Measurements from ENCODE around the gene SNX7.

Gene SNX7

GRCh38 chr1:98781906-98782305 is 120.4 kb downstream of the SNX7 start:
- no peak for DNase-seq

GRCh38 chr1:98783821-98784220 is 122.3 kb downstream of the SNX7 start:
- DNase-seq, result no peak

GRCh38 chr1:98791498-98791897 is 130.0 kb downstream of the SNX7 start:
- no peak for DNase-seq

- no peak for DNase-seq
Measured at GRCh38 chr1:98792123-98792522, 130.6 kb downstream of the SNX7 start.

GRCh38 chr1:98793136-98793535 is 131.6 kb downstream of the SNX7 start:
- no peak for DNase-seq

- peak; percentile 45 for DNase-seq
Measured at GRCh38 chr1:98794196-98794886, 132.8 kb downstream of the SNX7 start.

GRCh38 chr1:98796049-98796448 is 134.5 kb downstream of the SNX7 start:
- DNase-seq, result no peak

GRCh38 chr1:98797506-98797905 is 136.0 kb downstream of the SNX7 start:
- no peak for DNase-seq

All from NCI-H2029 (cell line).